Adrenal gland (tissue), 5 donors: Measurements from ENCODE around the gene TTLL12.

Experiments
- POLR2A ChIP-seq, 2 donors: fragments of 450-650 bp; IDR thresholded peaks; one replicate each; pipeline ENCODE4 v1.6.1; 2017; ENCODE audit warnings: antibody characterized with exemption in 2 of 2, mild to moderate bottlenecking in 2 of 2, moderate library complexity in 1 of 2
- TF ChIP-seq, protein P1 (sequence below), 6 experiments: fragments of 450-650 bp in 4 of 6; fragments of 200-600 bp in 2 of 6; sonication (generic) in 1 of 6; IDR thresholded peaks; 1 replicate in 5 of 6; 2 replicates in 1 of 6; pipeline versions ENCODE4 v1.5.1 to v1.8.0; 2016 to 2021; ENCODE audit warnings: antibody characterized with exemption in 6 of 6, mild to moderate bottlenecking in 2 of 6, moderate library complexity in 1 of 6
- donor health status: DM: no; HTN: no; CAD: no.

DNA sequence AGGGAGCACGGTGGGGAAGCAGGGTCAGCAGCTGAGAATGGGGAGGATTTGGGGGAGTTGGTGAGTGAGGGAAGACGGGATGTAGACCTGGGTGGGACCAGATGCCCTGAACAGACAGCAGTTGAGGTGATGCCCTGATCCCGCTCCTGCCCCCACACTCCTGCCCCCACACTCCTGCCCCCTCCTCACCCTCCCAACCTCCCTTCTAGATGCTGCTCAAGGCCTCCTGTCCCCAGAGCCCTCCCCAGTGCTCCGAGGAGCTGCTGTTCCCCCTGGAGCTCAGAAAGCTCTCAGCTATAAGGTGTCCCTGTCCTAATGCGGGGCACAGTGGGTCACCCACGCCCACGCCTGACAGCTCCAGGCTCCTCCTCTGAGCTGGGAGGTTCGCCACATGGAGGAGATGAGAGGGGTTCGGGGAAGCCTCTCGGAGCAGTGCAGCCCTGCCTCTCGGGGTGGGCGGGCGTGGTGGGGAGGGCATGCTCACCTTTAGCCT, 25.1 kb upstream of the TTLL12 start:
- TF ChIP-seq, protein P1, sequence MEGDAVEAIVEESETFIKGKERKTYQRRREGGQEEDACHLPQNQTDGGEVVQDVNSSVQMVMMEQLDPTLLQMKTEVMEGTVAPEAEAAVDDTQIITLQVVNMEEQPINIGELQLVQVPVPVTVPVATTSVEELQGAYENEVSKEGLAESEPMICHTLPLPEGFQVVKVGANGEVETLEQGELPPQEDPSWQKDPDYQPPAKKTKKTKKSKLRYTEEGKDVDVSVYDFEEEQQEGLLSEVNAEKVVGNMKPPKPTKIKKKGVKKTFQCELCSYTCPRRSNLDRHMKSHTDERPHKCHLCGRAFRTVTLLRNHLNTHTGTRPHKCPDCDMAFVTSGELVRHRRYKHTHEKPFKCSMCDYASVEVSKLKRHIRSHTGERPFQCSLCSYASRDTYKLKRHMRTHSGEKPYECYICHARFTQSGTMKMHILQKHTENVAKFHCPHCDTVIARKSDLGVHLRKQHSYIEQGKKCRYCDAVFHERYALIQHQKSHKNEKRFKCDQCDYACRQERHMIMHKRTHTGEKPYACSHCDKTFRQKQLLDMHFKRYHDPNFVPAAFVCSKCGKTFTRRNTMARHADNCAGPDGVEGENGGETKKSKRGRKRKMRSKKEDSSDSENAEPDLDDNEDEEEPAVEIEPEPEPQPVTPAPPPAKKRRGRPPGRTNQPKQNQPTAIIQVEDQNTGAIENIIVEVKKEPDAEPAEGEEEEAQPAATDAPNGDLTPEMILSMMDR (IDR thresholded peaks at IDR 0.05) = no peak
- no peak for TF ChIP-seq POLR2A (IDR thresholded peaks at IDR 0.05)
